Liver (tissue), 9 donors: ENCODE measurements around the gene DHFR. TPM values are rescaled to one million over a fixed set of nuclear protein-coding genes. Genes with fewer than 3 reads are reported as not detected.

Experiments
- DNase-seq: peaks from one replicate; pipeline ENCODE4 v3.0.0-alpha.2; 2017; ENCODE audit warnings: low spot score
- H3K27ac ChIP-seq, 2 donors: one replicate each; pipeline ENCODE4 v1.7.0; 2013; ENCODE audit warnings: inconsistent platforms in 2 of 2, low read length in 2 of 2, control low read depth in 1 of 2, low read depth in 1 of 2, mild to moderate bottlenecking in 1 of 2
- H3K27me3 ChIP-seq, 4 donors: one replicate each; pipeline versions ENCODE4 v1.6.1 to v1.7.0; 2013; ENCODE audit warnings: low read length in 3 of 4, inconsistent platforms in 1 of 4, mild to moderate bottlenecking in 1 of 4, moderate library complexity in 1 of 4; ENCODE audit not compliant: control insufficient read depth in 4 of 4, insufficient read depth in 4 of 4
- H3K36me3 ChIP-seq, 4 donors: one replicate each; pipeline versions ENCODE4 v1.6.1 to v1.7.0; 2013; ENCODE audit warnings: low read length in 3 of 4, mild to moderate bottlenecking in 3 of 4, low read depth in 1 of 4, moderate library complexity in 1 of 4; ENCODE audit not compliant: control insufficient read depth in 4 of 4, insufficient read depth in 3 of 4
- H3K4me1 ChIP-seq, 4 donors: one replicate each; pipeline versions ENCODE4 v1.6.1 to v1.7.0; 2013; ENCODE audit warnings: low read length in 3 of 4, mild to moderate bottlenecking in 3 of 4, moderate library complexity in 1 of 4; ENCODE audit not compliant: control insufficient read depth in 4 of 4, insufficient read depth in 4 of 4
- H3K4me3 ChIP-seq, 3 donors: one replicate each; pipeline versions ENCODE4 v1.6.1 to v1.7.0; 2013; ENCODE audit warnings: low read length in 3 of 3, control low read depth in 1 of 3, low read depth in 1 of 3, mild to moderate bottlenecking in 1 of 3
- H3K9ac ChIP-seq, 2 donors: one replicate each; pipeline ENCODE4 v1.7.0; 2013; ENCODE audit warnings: low read length in 2 of 2, mild to moderate bottlenecking in 2 of 2, moderate library complexity in 2 of 2, control low read depth in 1 of 2, low read depth in 1 of 2
- H3K9me3 ChIP-seq, 4 donors: one replicate each; pipeline versions ENCODE4 v1.6.1 to v1.7.0; 2013; ENCODE audit warnings: low read length in 3 of 4; ENCODE audit not compliant: control insufficient read depth in 4 of 4
- EGR1 ChIP-seq, 2 donors: IDR thresholded peaks; 2 replicates each; pipeline ENCODE4 v1.6.1; 2016 to 2018; ENCODE audit warnings: antibody characterized with exemption in 2 of 2, low read depth in 2 of 2
- FOXA1 ChIP-seq: IDR thresholded peaks from 2 replicates; pipeline ENCODE4 v1.6.1; 2016; ENCODE audit warnings: antibody characterized with exemption
- FOXA2 ChIP-seq: IDR thresholded peaks from 2 replicates; pipeline ENCODE4 v1.6.1; 2016; ENCODE audit warnings: antibody characterized with exemption
- GABPA ChIP-seq, 2 donors: IDR thresholded peaks in 1 of 2; conservative IDR thresholded peaks in 1 of 2; 2 replicates each; pipeline ENCODE4 v1.6.1; 2016; ENCODE audit warnings: antibody characterized with exemption in 2 of 2, mild to moderate bottlenecking in 1 of 2, moderate library complexity in 1 of 2
- HNF4A ChIP-seq, 2 donors: conservative IDR thresholded peaks; 2 replicates each; pipeline ENCODE4 v1.6.1; 2016; ENCODE audit warnings: antibody characterized with exemption in 2 of 2, mild to moderate bottlenecking in 2 of 2
- JUND ChIP-seq, 2 donors: IDR thresholded peaks; 2 replicates each; pipeline ENCODE4 v1.6.1; 2016; ENCODE audit warnings: antibody characterized with exemption in 2 of 2
- NR2F2 ChIP-seq: IDR thresholded peaks from 2 replicates; pipeline ENCODE4 v1.6.1; 2016; ENCODE audit warnings: antibody characterized with exemption
- RXRA ChIP-seq, 2 donors: IDR thresholded peaks; 2 replicates each; pipeline ENCODE4 v1.6.1; 2017 to 2018; ENCODE audit warnings: antibody characterized with exemption in 2 of 2, mild to moderate bottlenecking in 1 of 2
- SP1 ChIP-seq: IDR thresholded peaks from 2 replicates; pipeline ENCODE4 v1.6.1; 2018; ENCODE audit warnings: antibody characterized with exemption, mild to moderate bottlenecking
- TAF1 ChIP-seq: conservative IDR thresholded peaks from 2 replicates; pipeline ENCODE4 v1.6.1; 2016; ENCODE audit warnings: antibody characterized with exemption, mild to moderate bottlenecking
- YY1 ChIP-seq: IDR thresholded peaks from 2 replicates; pipeline ENCODE4 v1.6.1; 2016; ENCODE audit warnings: antibody characterized with exemption, mild to moderate bottlenecking
- polyA plus RNA-seq, 2 donors: library from polyadenylated mRNA; stranded (reverse) in 1 of 2; unstranded in 1 of 2; fragments of 200-250 nt in 1 of 2; fragments of >200 nt in 1 of 2; fragmentation: Nextera tagmentation in 1 of 2; extraction: Ambion mirVana in 1 of 2; gene quantifications; one replicate each; pipeline versions ENCODE4 v1.2.1 to v1.2.3, GENCODE V29; 2013 to 2015
- total RNA-seq, 2 donors: library from RNA; depleted of rRNA; stranded (reverse); fragments of >200 nt; gene quantifications; one replicate each; pipeline ENCODE4 v1.2.3, GENCODE V29; 2014
- TF ChIP-seq, protein P1 (sequence below): IDR thresholded peaks from 2 replicates; pipeline ENCODE4 v1.6.1; 2016; ENCODE audit warnings: antibody characterized with exemption, mild to moderate bottlenecking
- TF ChIP-seq, protein P2 (sequence below): IDR thresholded peaks from 2 replicates; pipeline ENCODE4 v1.6.1; 2016; ENCODE audit warnings: antibody characterized with exemption
- TF ChIP-seq, protein P3 (sequence below): IDR thresholded peaks from 2 replicates; pipeline ENCODE4 v1.6.1; 2016; ENCODE audit warnings: antibody characterized with exemption
- TF ChIP-seq, protein P4 (sequence below): IDR thresholded peaks from 2 replicates; pipeline ENCODE4 v1.6.1; 2016; ENCODE audit warnings: antibody characterized with exemption
- TF ChIP-seq, protein P5 (sequence below): fragments of 150-350 bp; IDR thresholded peaks from 2 replicates; pipeline ENCODE4 v1.5.1; 2017; ENCODE audit warnings: improper control_type of control experiment, low read depth, low read length; ENCODE audit not compliant: missing input control
- donor health status: healthy.
- donor health status: healthy.
- donor health status: healthy.
- donor health status: healthy.
- donor health status: healthy.

DHFR gene
- total and polyA plus RNA-seq, 4 donors: 8.9 to 57.7 (median 13.4) TPM

DNA sequence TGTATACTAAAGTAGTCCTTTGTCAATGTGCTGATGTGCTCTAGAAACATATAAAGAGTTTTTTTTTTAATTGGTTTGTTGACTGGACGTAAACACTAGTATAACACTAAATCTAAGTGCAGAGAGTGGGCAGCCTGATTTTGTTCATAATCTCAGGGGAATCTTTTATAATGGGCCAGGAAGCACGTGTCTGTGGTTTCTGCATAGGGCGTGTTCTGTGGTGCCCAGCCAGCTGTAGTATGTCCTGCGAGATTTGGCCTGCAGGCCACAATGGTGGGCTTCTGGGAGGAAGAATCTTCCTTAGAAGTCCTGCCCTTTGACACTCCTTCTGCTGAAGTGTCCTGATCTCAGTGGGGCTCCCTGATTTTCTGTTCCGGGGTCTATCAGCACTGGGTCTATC is 49.0 kb upstream of the DHFR start (continued):
- TF ChIP-seq, protein P1, sequence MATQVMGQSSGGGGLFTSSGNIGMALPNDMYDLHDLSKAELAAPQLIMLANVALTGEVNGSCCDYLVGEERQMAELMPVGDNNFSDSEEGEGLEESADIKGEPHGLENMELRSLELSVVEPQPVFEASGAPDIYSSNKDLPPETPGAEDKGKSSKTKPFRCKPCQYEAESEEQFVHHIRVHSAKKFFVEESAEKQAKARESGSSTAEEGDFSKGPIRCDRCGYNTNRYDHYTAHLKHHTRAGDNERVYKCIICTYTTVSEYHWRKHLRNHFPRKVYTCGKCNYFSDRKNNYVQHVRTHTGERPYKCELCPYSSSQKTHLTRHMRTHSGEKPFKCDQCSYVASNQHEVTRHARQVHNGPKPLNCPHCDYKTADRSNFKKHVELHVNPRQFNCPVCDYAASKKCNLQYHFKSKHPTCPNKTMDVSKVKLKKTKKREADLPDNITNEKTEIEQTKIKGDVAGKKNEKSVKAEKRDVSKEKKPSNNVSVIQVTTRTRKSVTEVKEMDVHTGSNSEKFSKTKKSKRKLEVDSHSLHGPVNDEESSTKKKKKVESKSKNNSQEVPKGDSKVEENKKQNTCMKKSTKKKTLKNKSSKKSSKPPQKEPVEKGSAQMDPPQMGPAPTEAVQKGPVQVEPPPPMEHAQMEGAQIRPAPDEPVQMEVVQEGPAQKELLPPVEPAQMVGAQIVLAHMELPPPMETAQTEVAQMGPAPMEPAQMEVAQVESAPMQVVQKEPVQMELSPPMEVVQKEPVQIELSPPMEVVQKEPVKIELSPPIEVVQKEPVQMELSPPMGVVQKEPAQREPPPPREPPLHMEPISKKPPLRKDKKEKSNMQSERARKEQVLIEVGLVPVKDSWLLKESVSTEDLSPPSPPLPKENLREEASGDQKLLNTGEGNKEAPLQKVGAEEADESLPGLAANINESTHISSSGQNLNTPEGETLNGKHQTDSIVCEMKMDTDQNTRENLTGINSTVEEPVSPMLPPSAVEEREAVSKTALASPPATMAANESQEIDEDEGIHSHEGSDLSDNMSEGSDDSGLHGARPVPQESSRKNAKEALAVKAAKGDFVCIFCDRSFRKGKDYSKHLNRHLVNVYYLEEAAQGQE: no peak
- TF ChIP-seq GABPA (IDR thresholded peaks at IDR 0.05 in 1 of 2, conservative IDR thresholded peaks at IDR 0.05 in 1 of 2): no peak

DNA sequence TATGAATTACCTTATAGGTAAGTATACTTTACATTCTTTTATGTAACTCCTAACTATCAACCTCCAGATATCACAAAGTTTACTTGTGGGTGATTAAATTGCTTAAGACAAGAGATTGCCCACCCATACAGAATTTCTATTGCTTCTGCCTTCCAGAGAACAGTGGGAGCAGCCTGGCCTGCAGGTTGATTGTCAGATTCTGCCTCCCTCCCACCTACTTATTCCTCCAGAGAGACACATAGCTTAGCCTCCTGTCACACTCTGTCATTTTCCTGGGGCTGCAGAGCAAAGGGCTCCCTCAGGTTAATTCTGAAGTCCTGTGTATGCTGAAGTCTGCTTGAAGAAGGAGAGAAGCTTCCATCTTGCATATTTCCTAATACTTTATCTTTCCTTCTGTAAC is 48.5 kb upstream of the DHFR start:
- Histone ChIP-seq H3K27ac (no peak overlapping the region), H3K4me1 (peaks cover 2 to 11% (median 5%) of the 10 kb centered on the region in 4 donors), H3K36me3 (no peaks in the 10 kb centered on the region), H3K9me3 (no peaks in the 10 kb centered on the region), H3K9ac (no peak overlapping the region), H3K4me3 (no peak overlapping the region), H3K27me3 (no peaks in the 10 kb centered on the region)
- TF ChIP-seq NR2F2: no peak
- TF ChIP-seq, protein P1: no peak
- TF ChIP-seq EGR1 (IDR thresholded peaks at IDR 0.05; ENCODE audit: low read depth in 2 of 2): no peak
- no peak for TF ChIP-seq YY1
- no peak for TF ChIP-seq FOXA1
- no peak for TF ChIP-seq FOXA2
- no peak for TF ChIP-seq SP1
- TF ChIP-seq JUND (IDR thresholded peaks at IDR 0.05): no peak
- TF ChIP-seq, protein P2, sequence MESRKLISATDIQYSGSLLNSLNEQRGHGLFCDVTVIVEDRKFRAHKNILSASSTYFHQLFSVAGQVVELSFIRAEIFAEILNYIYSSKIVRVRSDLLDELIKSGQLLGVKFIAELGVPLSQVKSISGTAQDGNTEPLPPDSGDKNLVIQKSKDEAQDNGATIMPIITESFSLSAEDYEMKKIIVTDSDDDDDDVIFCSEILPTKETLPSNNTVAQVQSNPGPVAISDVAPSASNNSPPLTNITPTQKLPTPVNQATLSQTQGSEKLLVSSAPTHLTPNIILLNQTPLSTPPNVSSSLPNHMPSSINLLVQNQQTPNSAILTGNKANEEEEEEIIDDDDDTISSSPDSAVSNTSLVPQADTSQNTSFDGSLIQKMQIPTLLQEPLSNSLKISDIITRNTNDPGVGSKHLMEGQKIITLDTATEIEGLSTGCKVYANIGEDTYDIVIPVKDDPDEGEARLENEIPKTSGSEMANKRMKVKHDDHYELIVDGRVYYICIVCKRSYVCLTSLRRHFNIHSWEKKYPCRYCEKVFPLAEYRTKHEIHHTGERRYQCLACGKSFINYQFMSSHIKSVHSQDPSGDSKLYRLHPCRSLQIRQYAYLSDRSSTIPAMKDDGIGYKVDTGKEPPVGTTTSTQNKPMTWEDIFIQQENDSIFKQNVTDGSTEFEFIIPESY: no peak
- TF ChIP-seq, protein P3, sequence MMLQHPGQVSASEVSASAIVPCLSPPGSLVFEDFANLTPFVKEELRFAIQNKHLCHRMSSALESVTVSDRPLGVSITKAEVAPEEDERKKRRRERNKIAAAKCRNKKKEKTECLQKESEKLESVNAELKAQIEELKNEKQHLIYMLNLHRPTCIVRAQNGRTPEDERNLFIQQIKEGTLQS: no peak
- TF ChIP-seq, protein P4, sequence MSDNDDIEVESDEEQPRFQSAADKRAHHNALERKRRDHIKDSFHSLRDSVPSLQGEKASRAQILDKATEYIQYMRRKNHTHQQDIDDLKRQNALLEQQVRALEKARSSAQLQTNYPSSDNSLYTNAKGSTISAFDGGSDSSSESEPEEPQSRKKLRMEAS: no peak
- no peak for TF ChIP-seq TAF1
- TF ChIP-seq, protein P5, sequence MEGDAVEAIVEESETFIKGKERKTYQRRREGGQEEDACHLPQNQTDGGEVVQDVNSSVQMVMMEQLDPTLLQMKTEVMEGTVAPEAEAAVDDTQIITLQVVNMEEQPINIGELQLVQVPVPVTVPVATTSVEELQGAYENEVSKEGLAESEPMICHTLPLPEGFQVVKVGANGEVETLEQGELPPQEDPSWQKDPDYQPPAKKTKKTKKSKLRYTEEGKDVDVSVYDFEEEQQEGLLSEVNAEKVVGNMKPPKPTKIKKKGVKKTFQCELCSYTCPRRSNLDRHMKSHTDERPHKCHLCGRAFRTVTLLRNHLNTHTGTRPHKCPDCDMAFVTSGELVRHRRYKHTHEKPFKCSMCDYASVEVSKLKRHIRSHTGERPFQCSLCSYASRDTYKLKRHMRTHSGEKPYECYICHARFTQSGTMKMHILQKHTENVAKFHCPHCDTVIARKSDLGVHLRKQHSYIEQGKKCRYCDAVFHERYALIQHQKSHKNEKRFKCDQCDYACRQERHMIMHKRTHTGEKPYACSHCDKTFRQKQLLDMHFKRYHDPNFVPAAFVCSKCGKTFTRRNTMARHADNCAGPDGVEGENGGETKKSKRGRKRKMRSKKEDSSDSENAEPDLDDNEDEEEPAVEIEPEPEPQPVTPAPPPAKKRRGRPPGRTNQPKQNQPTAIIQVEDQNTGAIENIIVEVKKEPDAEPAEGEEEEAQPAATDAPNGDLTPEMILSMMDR: no peak
- TF ChIP-seq GABPA (IDR thresholded peaks at IDR 0.05 in 1 of 2, conservative IDR thresholded peaks at IDR 0.05 in 1 of 2): no peak
- no peak for TF ChIP-seq RXRA (IDR thresholded peaks at IDR 0.05)
- TF ChIP-seq HNF4A (conservative IDR thresholded peaks at IDR 0.05): no peak
- no peak for DNase-seq
